ENCODE results near the gene NAA20. TPM values are rescaled to one million over a fixed set of nuclear protein-coding genes. Genes with fewer than 3 reads are reported as not detected.

Gene NAA20
- total and polyA plus RNA-seq, 4 donors = 26.8 to 75.6 (median 39.2) TPM

DNA sequence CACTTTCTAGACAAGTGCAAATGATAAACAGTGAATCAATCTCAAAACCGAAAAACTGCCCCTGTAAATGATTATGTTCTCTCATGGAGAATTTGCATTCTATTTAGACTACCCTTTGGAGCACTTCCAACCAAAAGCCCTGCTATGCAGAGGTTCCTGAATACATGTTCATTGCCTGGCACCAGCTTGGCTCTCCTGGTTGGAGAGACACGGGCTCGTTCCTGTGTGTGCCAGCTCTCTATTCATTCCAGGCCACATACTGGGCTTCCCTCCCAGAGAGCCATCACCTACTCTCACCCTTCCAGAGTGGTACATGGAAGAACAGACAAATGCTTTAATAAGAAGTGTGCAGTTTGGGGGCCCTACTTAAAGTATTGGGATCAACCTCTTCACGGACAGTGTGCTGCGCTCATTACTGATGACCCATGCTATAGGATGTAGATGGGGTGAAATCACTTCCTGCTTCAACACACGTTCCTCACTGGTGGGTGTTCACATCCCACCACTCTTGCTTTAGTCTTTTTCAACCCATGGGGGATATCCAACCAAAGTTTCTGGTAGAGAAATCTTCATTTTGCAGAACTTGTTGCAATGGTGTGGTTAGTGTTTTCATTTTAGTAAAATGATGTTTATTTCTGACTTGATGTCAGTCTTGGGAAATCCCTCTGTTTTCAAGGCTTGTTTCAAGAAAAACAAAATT is 38.5 kb upstream of the NAA20 start:
- H3K27ac ChIP-seq (ENCODE audit: low read depth in 1 of 2, low read length in 2 of 2) = no peak overlapping the region
- 84% methylated on average over 6 of the region's 6 CpGs for WGBS

GRCh38 chr20:19981031-19981451 is 36.1 kb upstream of the NAA20 start:
- Histone ChIP-seq H3K27ac (ENCODE audit: low read depth in 1 of 2, low read length in 2 of 2) (no peak overlapping the region), H3K27me3 (ENCODE audit: control insufficient read depth in 4 of 4, insufficient read depth in 4 of 4, low read length in 3 of 4) (no peaks in the 10 kb centered on the region), H3K4me1 (ENCODE audit: control insufficient read depth in 4 of 4, insufficient read depth in 4 of 4, low read length in 3 of 4) (no peaks in the 10 kb centered on the region), H3K36me3 (ENCODE audit: control insufficient read depth in 4 of 4, insufficient read depth in 3 of 4, low read depth in 1 of 4, low read length in 3 of 4) (peaks cover 0 to 10% (median under 1%) of the 10 kb centered on the region in 4 donors), H3K9me3 (ENCODE audit: control insufficient read depth in 4 of 4, low read length in 3 of 4) (peaks cover 0 to 2% (median 0%) of the 10 kb centered on the region in 4 donors), H3K4me3 (ENCODE audit: low read depth in 1 of 3, low read length in 3 of 3) (no peak overlapping the region), H3K9ac (ENCODE audit: low read depth in 1 of 2, low read length in 2 of 2) (no peak overlapping the region)
- no peak for DNase-seq (ENCODE audit: low spot score)
- TF ChIP-seq, protein P1, sequence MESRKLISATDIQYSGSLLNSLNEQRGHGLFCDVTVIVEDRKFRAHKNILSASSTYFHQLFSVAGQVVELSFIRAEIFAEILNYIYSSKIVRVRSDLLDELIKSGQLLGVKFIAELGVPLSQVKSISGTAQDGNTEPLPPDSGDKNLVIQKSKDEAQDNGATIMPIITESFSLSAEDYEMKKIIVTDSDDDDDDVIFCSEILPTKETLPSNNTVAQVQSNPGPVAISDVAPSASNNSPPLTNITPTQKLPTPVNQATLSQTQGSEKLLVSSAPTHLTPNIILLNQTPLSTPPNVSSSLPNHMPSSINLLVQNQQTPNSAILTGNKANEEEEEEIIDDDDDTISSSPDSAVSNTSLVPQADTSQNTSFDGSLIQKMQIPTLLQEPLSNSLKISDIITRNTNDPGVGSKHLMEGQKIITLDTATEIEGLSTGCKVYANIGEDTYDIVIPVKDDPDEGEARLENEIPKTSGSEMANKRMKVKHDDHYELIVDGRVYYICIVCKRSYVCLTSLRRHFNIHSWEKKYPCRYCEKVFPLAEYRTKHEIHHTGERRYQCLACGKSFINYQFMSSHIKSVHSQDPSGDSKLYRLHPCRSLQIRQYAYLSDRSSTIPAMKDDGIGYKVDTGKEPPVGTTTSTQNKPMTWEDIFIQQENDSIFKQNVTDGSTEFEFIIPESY (IDR thresholded peaks at IDR 0.05) = no peak
- 91% methylated on average over 8 of the region's 8 CpGs for WGBS

More for the DNA sequence above, 38.5 kb upstream of the NAA20 start:
- TF ChIP-seq JUND (IDR thresholded peaks at IDR 0.05) = no peak
- TF ChIP-seq, protein P1 (IDR thresholded peaks at IDR 0.05) = no peak
- TF ChIP-seq, protein P2, sequence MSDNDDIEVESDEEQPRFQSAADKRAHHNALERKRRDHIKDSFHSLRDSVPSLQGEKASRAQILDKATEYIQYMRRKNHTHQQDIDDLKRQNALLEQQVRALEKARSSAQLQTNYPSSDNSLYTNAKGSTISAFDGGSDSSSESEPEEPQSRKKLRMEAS (IDR thresholded peaks at IDR 0.05) = no peak
- Histone ChIP-seq H3K4me1 (ENCODE audit: control insufficient read depth in 4 of 4, insufficient read depth in 4 of 4, low read length in 3 of 4) (peaks cover 0 to 7% (median 6%) of the 10 kb centered on the region in 4 donors), H3K4me3 (ENCODE audit: low read depth in 1 of 3, low read length in 3 of 3) (no peak overlapping the region), H3K36me3 (ENCODE audit: control insufficient read depth in 4 of 4, insufficient read depth in 3 of 4, low read depth in 1 of 4, low read length in 3 of 4) (peaks cover 0 to 10% (median under 1%) of the 10 kb centered on the region in 4 donors), H3K9ac (ENCODE audit: low read depth in 1 of 2, low read length in 2 of 2) (no peak overlapping the region), H3K27me3 (ENCODE audit: control insufficient read depth in 4 of 4, insufficient read depth in 4 of 4, low read length in 3 of 4) (no peaks in the 10 kb centered on the region), H3K9me3 (ENCODE audit: control insufficient read depth in 4 of 4, low read length in 3 of 4) (peaks cover 0 to 2% (median 0%) of the 10 kb centered on the region in 4 donors)
- DNase-seq (ENCODE audit: low spot score) = no peak

DNA sequence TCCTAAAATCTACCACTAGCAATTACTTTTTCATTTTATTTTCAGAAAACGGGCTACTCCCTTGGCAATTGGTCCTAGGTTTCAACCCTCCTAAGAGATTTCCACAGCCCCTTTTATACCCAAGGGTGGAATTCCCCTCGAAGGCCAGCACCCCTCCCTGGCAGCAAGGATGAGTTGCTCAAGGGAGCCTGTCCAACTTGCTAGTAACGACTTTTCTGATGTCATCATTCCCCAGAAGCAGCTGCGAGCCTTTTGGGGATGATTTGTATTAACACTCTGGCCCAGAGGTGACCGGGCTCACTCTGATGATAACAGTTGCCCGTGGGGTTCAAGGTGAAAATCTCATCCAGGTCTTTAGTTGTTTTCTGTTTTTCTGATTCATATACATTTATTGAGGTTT is 30.7 kb upstream of the NAA20 start:
- peaks cover 0 to 4% (median 2%) of the 10 kb centered on the region in 4 donors for H3K36me3 ChIP-seq (ENCODE audit: control insufficient read depth in 4 of 4, insufficient read depth in 3 of 4, low read depth in 1 of 4, low read length in 3 of 4)
- TF ChIP-seq, protein P3, sequence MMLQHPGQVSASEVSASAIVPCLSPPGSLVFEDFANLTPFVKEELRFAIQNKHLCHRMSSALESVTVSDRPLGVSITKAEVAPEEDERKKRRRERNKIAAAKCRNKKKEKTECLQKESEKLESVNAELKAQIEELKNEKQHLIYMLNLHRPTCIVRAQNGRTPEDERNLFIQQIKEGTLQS (IDR thresholded peaks at IDR 0.05) = no peak
- TF ChIP-seq SP1 (IDR thresholded peaks at IDR 0.05) = no peak
- TF ChIP-seq GABPA (IDR thresholded peaks at IDR 0.05 in 1 of 2, conservative IDR thresholded peaks at IDR 0.05 in 1 of 2) = no peak
- no peak for TF ChIP-seq RXRA (IDR thresholded peaks at IDR 0.05)
- no peak for TF ChIP-seq RAD21 (IDR thresholded peaks at IDR 0.05)
- no peak for TF ChIP-seq EGR1 (IDR thresholded peaks at IDR 0.05; ENCODE audit: low read depth in 2 of 2)
- no peak for TF ChIP-seq YY1 (IDR thresholded peaks at IDR 0.05)
- TF ChIP-seq FOXA2 (IDR thresholded peaks at IDR 0.05) = no peak
- no peak for TF ChIP-seq NR2F2 (IDR thresholded peaks at IDR 0.05)
- TF ChIP-seq, protein P2 (IDR thresholded peaks at IDR 0.05) = no peak
- TF ChIP-seq TAF1 (conservative IDR thresholded peaks at IDR 0.05) = no peak
- H3K9ac ChIP-seq (ENCODE audit: low read depth in 1 of 2, low read length in 2 of 2) = no peak overlapping the region
- no peak overlapping the region for H3K4me3 ChIP-seq (ENCODE audit: low read depth in 1 of 3, low read length in 3 of 3)
- no peaks in the 10 kb centered on the region for H3K27me3 ChIP-seq (ENCODE audit: control insufficient read depth in 4 of 4, insufficient read depth in 4 of 4, low read length in 3 of 4)
- 72% methylated on average over 6 of the region's 6 CpGs for WGBS
- no peak overlapping the region for H3K27ac ChIP-seq (ENCODE audit: low read depth in 1 of 2, low read length in 2 of 2)
- peaks cover 0 to 2% (median 0%) of the 10 kb centered on the region in 4 donors for H3K4me1 ChIP-seq (ENCODE audit: control insufficient read depth in 4 of 4, insufficient read depth in 4 of 4, low read length in 3 of 4)
- no peak for DNase-seq (ENCODE audit: low spot score)
- H3K9me3 ChIP-seq (ENCODE audit: control insufficient read depth in 4 of 4, low read length in 3 of 4) = no peaks in the 10 kb centered on the region

Data from liver (tissue), 9 donors.